ENCODE data around the gene ST7.
"Not testable (repeated sequence)": the region's sequence is repeated elsewhere in the genome, so short reads cannot be mapped to it uniquely, and the experiment has no call there.

ST7 gene

DNA sequence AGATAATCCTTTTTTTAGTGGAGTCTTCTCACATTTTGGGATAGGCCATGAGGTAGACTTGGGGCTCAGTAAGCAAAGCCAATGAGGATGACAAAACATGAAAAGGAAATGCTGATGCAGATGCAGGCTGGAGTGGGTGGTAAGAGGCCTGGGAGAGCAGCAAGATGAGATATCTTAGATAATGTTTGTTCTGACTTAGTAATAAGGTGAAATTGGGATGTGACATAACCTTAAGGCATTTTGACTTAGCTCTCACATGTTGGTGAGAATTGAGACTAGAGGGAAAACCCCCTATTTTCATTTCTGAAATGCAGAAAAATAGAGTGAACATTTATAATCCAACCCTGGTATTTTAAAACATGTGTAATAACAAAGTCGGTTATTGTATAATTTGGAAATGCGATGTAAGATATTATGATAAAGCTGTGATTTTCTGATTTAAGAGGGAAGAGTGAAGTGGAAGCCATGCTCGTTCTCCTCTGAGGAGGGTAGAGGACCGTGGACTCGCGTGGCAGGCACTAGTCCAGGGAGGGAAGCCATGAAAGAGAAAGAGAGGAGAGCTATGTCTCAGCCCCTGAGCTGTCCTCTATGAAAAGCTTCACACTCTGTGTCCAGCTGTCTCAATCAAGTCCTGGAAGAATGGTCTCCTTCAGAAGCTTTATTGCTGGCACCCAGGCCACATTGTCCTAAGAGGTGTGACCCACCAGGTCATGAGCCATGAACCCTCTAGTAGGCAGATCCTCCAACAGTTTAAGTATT, 57.3 kb downstream of the ST7 start:
- DNase-seq, result peak; percentile 45 to 54

DNA sequence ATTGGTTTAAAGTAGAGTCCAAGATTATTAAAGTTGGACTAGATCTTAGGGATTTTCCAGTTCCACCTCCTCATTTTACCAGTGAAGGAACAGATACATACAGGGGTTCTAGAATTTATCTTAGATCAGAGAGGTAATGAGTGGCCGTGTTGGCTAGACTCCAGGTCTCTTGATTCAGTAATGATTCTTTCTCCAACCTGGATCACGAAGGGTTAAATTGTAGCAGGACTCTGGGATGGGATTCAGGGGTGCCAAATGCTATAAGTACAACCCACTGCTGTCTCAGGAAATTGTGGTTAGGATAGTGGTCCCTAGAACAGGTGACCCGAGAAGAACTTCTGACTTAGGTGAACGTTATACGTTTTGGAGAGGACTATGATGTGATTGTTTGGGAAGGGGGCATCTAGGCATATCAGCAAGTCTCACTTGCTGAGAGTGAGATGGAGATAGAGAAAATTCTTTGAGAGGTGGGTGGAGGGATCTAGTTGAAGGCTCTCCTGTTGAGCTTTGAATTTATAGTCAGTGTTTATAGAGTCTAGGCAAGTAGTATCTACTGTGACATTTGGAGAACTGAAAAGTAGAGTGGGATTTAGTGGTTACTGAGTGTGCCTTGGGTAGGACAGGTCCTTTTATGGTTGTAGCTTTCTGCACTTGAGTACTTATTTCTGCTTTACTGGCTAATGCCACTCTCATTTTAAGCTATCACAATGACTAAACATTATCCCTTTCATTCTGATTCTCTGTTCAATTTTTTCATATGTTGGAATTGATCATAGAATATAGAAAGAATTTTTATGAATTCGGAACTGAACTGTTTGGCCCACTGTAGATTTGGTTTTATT, 58.3 kb downstream of the ST7 start:
- DNase-seq, result peak; percentile 62 to 71

DNA sequence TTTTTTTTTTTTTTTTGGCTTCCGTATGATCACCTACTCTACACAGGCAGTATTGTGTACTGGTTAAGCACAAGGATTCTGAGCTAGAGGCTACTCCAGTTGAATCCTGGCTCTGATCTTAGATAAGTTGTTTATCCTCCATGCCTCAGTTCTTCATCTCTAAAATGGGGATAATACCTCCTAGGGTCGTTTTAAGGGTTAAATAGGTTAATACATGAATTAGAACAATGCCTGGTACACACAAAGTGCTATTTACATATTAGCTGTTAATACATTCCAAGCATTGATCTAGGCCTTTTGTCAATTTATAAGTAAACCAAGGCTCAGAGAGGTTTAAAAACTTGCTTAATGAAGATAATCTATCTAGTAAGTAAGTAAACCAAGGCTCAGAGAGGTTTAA, 59.0 kb downstream of the ST7 start:
- no peak for DNase-seq

DNA sequence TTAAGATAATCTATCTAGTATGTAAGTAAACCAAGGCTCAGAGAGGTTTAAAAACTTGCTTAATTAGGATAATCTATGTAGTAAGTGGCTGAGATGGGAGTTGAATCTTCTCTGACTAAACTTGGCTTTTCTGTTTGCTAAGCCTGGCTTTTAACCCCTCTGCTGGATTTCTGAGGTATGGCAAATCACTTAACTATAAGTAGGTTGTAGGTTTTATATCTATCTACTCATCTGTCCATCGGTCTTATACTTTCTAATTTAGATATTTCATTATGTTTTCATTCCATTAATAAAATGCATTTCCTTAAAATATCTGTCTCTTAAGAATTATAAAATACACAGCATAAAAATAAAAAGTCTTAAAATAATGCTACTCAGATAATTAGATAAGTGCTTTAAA, 59.4 kb downstream of the ST7 start:
- peak; percentile 45 to 65 for DNase-seq

DNA sequence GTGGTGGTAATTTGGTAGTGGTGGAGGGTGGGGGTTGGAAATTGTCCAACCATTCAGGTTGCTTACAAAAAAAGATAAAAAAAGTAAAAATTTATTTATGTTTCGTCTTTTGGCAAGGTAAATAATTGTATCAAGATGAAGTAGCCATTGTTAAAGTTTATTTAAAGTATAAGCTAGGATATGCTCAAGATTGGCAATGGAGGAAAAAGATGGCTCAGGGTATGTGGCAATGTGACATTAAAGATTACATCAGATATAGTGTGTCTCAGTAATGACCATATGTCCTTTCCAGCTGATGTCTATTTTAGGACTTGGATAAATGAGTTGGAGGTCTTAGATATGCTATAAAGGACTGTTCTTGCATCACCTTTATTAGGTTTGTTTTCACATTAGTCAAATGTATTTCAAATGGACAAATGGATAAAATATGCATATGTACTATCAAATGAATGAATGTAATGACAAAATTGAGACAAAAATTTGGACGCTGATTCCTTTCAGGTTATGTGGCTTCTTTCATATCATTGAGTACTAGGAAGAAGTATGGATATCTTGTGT, 60.9 kb downstream of the ST7 start:
- DNase-seq, result peak in 1 of 2 donors; percentile 36

DNA sequence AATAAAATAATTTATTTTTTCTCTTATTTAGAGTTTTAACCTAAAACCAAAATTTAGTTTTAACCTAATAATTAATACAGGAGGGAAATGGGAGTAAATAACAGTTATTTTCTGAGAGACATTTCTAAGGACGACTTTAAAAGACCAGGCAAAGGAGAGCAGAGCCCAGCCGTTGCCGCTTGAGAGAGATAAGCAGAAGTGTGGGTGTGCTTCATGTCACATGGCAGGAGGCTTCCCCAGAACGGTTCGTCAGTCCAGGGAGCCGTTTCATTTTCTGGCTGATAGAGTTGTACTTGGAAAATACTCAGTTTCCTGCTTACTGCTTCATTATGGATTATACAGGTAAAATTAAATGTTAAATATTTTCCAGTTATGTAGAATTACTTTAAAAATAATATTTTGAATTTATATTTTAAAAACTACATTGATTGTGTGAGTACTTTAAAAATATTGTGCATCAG, 61.4 kb downstream of the ST7 start:
- peak; percentile 63 to 86 for DNase-seq

DNA sequence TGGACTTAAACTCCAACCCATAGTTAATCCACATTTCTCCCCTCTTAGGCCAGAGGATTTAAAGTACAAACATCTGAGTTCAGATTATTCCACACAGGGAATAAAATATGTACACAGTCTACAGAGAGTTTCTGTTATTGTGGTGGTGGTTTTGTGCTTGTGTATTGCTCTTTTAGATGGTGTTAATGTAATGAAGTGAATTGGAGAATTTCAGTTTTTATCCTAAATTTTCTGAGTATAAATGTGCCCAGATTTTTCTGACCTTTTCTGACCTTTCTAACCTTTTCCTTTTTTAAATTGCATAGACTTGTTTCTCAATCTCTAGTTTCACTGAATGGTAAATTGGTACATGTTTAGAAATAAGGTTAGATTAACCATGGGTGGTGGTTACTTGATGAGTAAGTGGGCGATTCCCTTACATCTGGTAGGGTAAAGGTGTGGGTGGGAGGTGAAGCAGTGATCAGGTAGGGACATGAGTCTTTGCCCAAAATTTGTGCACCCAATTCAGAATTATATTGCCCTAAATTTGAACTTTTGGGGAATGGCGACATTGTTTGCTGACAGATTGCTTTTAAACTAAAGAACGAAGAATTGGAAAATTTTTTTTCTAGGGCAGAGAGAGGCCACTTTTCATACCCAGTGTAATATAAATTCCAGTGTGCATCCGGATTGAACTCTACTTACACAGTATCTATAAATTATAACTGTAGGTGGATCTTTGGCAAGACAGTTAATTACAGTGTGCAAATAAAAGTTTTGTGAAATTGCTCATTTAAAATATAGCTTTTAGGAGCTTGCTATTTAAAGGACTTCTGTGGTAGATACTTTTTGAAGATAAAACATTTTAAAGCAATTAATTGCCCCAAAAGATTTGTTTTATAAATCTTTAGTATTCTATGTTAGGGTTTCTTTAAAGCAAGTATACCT, 62.2 kb downstream of the ST7 start:
- no peak for DNase-seq

DNA sequence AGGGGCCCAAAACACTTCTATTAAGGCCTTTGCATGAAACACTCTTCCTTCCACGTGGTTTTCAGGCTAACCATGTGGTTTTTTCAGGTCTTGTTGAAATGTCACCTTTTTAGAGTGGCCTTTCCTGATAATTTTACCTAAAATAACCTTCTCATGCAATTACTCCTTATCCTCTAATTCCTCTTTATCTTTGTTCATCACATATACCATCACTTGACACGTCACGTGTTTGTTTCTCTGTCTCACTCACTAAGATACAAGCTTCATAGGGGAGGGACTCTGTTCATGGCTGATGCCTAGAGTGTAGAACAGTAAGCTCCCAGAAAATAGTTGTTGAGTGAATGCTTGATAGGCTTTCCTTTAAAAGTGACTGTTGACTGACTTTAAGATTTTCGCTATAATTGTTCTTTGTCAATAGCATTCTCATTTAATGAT, 63.7 kb downstream of the ST7 start:
- DNase-seq, result no peak

DNA sequence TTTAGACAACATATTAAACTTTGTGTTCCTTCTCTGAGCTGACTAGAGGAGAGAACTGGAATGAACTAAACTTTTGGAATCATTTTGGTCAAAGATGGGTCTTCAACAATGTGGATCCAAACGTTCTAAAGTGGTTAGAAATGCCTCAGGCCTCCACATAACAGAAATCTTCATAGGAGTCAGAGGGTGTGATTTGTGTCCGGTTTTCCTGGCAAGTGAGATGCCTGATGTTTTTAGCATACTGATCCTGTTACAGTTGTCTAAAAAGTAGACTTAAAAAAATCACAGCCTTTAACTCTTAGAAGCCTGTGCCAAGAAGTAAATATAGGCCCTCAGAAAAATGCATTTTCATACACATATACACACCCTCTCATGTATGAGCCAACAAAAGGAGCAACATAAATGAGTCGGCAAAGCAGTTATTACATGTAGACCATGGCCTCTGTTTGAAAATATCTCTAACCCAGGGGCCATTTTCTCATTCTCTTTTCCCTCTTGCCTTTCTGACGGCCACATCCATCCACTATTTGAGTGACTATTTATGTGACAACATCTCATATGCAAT, 64.5 kb downstream of the ST7 start:
- DNase-seq, result no peak

DNA sequence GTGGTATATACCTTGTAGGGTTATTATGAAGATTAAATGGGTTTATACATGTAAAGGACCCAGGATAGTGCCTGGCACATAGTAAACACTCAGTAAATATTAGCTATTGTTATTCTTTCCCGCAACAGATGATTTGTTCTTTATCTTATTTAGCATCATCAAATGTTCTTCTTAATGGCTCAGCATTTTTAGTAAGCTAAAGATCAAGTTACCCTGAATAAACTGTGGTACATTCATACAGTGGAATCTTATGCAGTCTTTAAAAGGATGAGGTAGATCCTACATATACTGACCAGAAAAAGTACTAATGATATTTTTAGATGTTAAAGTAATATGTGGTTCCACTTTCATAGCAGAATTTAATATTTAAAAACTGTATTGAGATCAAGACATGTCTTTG, 65.4 kb downstream of the ST7 start:
- DNase-seq, result no peak

DNA sequence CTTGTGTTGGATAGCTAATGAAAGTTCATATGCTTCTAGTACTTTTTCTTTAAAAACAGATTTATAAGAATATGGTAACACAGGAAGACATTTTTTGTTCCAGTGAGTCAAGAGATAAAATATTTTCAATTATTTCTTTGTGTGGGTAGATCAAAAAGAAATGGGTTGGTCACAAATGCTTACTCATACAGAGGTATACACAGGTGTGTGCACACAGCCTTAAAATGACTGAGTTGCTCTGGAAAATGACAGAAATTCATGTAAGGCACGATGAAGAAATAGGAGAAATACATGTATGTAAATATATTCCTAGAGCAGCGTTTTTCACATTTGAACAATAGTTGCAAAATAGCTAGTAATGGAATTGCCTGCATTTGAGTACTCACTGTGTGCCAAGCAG, 66.0 kb downstream of the ST7 start:
- DNase-seq, result no peak

DNA sequence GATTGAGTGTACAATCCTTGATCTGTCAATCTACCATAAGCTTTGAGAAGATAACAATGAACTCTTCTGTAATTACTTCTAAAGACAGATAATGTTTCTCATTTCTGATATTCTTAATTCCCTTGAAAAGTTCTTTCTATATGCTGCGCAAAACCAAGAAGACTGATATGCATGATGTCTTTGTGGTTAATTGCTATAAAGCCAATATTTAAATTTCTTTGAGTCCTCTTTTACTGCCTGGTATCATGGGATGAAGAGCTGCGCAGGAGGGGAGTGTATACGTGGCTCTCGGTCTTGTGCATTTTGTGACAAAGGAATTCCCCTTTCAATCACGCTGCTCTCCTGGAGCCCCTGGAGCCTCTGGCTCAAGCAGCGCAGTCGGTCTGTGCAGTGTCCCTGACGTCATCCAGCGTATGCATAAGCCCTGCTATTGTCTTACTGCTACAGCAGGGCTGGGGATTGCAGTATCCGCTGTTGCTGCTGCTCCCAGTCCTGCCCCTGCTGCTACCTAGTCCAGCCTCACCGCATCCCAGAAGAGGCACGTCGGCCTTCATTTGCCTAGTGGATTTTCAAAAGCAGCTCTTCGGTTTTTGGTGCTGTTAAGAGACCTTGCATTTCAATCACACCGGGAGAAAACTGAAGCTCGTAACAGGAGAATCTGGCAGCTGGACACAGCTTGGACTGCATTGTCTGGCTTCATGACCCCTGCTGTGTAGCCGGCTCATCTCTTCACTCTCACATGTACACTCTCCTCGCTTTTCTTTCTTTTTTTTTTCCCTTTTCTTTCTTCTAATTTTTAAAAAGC, 66.7 kb downstream of the ST7 start:
- no peak for DNase-seq

DNA sequence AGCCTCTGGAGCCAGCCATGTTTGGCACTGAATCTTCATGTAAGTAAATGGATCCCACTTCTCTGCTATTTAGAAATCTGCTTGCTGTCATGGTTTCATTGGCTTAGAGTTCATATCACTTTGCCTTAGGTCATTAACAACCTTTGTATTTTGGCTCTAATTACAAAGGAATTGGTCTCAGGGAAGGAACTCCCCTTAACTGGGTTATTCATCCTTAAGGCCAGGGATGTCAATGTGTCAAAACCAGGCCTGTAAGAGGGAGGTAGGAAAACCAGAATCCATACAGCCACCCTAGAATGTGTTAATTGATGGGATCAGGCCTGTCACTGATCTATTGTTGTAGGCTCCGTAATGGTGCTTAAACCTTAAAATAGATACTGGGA, 67.3 kb downstream of the ST7 start:
- no peak for DNase-seq

DNA sequence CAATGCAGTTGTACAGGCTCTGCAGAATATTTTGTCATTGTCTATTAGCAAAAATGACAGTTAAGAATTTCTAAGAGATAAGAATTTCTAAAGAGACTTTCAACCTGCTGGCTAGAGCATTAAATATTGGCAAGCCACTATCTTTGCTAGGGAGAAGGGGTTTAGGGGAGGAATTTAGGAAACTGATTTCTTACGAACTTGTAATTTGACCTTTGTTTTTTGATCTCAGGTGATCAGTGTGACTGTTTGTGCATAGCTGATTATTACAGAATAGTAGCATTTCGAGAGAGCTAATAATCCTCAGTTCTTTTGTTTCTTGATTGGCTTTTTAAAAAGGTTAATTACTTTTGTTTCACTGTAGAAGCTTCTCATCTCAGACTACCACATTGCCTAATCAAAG, 68.1 kb downstream of the ST7 start:
- DNase-seq, result no peak

DNA sequence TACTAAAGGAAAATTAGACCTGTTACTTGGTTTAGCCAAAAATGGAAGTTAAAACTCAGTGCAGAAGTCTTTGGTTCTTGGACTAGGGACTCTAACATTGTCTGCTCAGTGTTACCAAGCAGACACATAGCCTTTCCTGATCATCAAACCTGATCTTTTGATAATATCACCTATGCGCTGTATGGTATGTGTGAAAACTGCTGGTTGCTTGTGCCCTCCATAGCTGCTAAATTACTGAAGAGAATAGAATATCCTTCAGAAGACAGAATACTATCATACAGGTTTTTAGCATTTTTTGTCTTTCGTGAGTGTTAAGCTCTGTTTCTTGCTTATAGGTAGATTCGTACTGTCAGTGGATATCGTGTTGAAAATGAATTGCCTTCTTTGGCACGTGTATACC, 68.7 kb downstream of the ST7 start:
- DNase-seq, result no peak

DNA sequence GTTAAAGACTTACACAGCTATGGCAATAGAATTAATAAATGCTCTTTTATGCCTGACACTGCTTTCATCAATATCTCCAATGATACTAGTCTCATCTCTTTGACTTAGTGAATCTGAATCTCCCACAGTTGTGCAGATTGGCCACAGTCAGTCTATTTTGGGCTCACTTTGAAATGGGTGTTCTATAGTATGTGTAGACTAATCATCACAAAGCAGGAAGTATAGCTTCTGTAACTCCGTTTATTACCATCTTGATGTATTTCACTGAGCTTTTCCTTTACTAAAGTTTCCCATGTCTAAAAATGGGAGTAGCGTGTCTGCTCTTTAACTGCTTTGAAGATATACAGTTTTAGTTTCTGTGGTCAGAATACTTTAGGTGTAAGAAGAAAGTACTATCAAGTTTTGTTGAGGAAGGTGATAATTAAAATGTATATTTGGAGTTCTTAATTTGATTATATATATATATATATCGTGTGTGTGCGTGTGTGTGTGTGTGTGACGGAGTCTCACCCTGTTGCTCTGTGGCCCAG, 70.1 kb downstream of the ST7 start:
- DNase-seq, result no peak

DNA sequence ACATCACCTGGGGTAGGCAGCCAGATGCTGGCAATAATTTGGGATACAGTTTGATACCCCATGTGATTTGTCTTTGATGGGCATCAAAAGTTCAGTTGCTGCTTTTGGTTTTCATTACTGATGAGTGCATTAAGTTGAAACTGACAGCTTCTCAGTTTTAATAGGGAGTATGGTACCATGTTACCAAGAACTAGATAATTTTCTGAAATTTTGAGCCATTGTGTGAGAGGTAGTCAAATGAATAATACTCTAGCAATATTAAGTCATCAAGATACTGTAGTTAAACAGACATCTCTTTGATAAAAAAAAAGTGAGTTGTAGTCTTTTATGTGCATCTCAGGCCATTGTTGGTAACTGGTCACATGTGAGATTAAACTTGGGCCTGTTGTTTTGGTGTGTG, 71.5 kb downstream of the ST7 start:
- no peak for DNase-seq

DNA sequence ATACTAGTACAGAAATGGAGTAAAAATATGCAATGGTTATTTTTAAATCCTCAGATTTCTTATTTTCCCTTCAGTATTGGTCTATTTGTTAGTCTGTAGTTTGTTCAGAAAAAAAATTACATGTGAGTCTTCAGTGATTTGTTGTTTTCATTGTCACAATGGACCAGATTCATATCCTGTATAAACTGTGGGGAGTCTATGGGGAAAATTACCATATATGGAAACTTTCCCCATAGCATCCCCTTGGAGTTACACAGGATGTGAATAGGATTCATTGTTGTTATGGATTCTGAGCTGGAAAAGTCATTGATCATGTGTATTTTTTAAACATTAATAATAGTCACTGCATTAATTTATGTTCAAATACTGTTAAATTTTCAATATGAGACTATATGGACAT, 72.6 kb downstream of the ST7 start:
- DNase-seq, result no peak

DNA sequence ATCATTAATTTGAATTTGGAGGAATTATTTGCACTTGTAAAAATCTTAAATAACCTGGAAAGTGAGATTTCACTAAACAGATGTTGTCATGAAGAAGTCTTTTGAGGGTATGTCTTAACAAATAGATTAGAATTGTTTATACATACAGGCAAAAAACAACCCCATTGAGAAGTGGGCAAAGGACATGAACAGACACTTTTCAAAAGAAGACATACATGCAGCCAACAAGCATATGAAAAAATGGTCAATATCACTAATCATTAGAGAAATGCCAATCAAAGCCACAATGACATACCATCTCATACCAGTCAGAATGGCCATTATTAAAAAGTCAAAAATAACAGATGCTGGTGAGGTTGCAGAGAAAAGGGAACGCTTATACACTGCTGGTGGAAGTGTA, 77.0 kb downstream of the ST7 start:
- not testable (repeated sequence) for DNase-seq

DNA sequence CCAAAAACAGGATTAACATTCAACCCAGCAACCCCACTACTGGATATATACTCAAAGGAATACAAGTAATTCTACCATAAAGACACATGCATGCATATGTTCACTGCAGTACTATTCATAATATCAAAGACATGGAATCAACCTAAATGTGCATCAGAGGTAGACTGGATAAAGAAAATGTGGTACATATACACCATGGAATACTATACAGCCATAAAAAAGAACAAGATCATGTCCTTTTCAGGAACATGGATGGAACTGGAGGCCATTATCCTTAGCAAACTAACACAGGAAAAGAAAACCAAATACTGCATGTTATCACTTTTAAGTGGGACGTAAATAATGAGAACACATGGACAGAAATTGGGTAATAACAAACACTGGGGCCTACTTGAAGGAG, 77.5 kb downstream of the ST7 start:
- DNase-seq, result not testable (repeated sequence)

DNA sequence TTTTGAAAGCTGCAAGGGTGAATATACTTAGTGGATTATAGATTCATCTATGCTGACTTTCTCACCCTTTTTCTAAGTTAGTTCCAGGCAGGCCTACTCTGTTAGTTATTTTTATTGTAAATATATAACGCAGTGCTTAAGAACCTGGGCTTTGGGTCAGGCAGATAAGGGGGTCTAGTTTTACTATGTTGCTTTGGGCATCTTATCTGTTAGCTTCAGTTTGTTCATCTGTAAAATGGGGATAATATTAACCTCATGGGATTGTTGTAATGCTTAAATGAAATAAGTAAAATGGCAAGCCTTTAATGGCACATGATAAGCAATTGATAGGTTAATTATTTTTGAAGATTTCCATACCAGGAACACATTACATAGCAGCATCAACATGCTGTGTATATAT, 79.5 kb downstream of the ST7 start:
- no peak for DNase-seq
